ENCODE measurements around the gene PGM5. TPM values are rescaled to one million over a fixed set of nuclear protein-coding genes. Genes with fewer than 3 reads are reported as not detected.

The PGM5 gene
- polyA plus RNA-seq, 3 donors: 35.4 to 41.7 (median 35.6) TPM

- DNase-seq (ENCODE audit: extremely low read depth in 1 of 11, low read depth in 9 of 11, low spot score in 4 of 11): no peak
Measured at GRCh38 chr9:68473790-68474189, 117.4 kb downstream of the PGM5 start.

- no peak for DNase-seq (ENCODE audit: extremely low read depth in 1 of 11, low read depth in 9 of 11, low spot score in 4 of 11)
Measured at GRCh38 chr9:68476422-68476821, 120.0 kb downstream of the PGM5 start.

- DNase-seq (ENCODE audit: extremely low read depth in 1 of 11, low read depth in 9 of 11, low spot score in 4 of 11): no peak
Measured at GRCh38 chr9:68476847-68477246, 120.4 kb downstream of the PGM5 start.

- no peak for DNase-seq (ENCODE audit: extremely low read depth in 1 of 11, low read depth in 9 of 11, low spot score in 4 of 11)
Measured at GRCh38 chr9:68480807-68481206, 124.4 kb downstream of the PGM5 start.

GRCh38 chr9:68482548-68482947 is 126.1 kb downstream of the PGM5 start:
- DNase-seq (ENCODE audit: extremely low read depth in 1 of 11, low read depth in 9 of 11, low spot score in 4 of 11): peak in 1 of 11 donors; percentile 15

DNA sequence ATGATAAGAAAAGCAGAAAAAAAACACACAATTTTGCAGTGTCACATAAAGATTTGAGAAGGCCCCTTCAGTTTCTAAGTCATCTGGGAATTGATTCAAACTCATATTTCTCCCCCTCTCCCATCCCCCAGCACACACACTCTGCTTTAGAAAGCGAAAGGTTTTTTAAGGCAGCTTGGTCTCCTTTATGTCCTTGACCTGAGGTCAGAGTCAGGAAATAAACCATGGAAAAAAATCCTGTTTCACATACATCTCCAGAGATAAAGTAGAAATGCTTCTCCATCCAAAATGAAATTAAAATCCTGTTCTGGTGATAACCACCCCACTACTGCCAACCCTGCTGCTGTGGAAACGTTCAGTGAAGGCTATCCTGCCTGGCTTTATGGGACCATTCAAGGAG is 131.7 kb downstream of the PGM5 start:
- no peak for DNase-seq (ENCODE audit: extremely low read depth in 1 of 11, low read depth in 9 of 11, low spot score in 4 of 11)

DNA sequence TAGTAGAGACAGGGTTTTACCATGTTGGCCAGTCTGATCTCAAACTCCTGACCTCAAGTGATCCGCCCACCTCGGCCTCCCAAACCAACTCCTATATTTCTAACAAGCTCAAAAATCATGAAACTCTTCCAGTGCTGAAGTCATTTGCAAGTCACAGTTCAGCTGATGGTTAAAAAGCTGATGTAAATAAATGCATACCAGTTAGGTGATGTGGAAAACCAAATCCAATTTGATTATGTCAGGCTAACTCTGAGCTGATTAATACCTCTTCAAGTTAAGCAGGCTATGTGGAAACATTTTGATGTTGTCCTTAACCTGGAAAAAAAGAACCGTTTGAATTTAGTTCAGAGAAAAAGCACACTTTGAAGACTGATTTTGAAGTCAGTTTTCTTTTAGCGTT is 133.2 kb downstream of the PGM5 start:
- DNase-seq (ENCODE audit: extremely low read depth in 1 of 11, low read depth in 9 of 11, low spot score in 4 of 11): no peak

DNA sequence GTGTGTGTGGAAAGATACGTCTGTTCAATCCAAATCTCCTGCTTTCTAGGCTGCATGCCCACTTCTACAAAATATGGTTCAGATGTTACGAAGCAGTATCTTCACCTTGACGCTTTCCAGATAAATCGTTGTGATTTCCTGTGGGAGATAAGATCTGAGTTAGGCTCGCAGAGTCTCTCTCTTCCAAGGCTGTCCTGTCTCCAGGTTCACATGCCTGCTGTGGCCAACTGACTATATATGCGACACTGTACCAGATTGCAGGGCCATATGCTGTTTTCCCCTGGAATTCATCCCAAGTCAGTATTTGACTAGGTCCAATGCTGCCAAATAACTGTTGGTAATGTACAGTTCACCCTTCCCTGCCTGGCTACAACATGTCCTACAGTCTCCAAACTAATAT is 136.4 kb downstream of the PGM5 start:
- no peak for DNase-seq (ENCODE audit: extremely low read depth in 1 of 11, low read depth in 9 of 11, low spot score in 4 of 11)

DNA sequence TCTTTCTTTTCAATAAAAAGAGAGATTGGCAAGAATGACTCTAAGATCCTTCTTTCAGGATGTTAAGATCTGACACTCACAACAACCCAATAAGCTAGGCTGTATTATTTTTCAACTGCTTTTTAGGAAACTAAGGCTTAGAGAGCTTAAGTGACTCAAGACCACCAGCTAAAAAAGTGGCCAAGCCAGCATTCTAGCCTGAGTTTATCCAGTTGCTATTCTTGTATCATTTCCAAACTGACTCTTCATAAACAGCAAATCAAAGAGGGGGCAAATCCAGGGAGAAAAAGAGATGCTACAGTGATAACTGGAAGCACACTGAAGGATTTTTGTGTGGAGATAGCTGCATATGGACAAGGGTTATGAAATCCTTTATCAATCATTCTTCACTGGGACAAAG is 137.1 kb downstream of the PGM5 start:
- DNase-seq (ENCODE audit: extremely low read depth in 1 of 11, low read depth in 9 of 11, low spot score in 4 of 11): no peak

DNA sequence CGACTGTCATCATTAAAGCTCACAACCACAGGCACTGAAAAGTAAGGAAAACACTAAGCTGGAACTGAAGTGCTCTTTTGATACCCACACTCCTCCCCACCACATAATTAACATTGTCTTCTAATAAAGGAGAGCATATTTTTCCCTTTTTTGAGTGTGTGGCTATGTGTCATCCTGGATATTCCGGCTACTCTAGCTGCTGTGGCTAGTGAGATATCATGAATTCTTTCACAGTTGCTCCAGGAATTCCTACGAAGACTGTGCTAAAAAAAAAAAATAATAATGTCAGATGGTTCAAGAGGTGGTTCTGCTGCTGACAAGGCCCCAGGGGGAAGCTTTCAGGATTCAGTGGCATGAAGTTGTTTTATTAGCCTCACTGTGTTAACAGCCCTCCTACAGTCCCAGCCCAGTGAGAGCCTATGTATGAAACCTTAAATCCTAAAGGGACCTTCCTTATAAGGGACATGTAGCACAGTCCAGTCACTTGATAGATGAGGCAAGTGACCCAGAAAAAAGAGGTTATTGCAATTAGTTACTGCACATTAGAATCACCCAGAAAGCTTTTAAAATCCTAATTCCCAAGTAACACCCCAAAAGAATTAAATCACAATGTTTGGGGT is 137.7 kb downstream of the PGM5 start:
- no peak for DNase-seq (ENCODE audit: extremely low read depth in 1 of 11, low read depth in 9 of 11, low spot score in 4 of 11)

- no peak for DNase-seq (ENCODE audit: extremely low read depth in 1 of 11, low read depth in 9 of 11, low spot score in 4 of 11)
Measured at GRCh38 chr9:68495247-68495646, 138.8 kb downstream of the PGM5 start.

- DNase-seq (ENCODE audit: extremely low read depth in 1 of 11, low read depth in 9 of 11, low spot score in 4 of 11): no peak
Measured at GRCh38 chr9:68496356-68496755, 139.9 kb downstream of the PGM5 start.

GRCh38 chr9:68497629-68498028 is 141.2 kb downstream of the PGM5 start:
- no peak for DNase-seq (ENCODE audit: extremely low read depth in 1 of 11, low read depth in 9 of 11, low spot score in 4 of 11)

DNA sequence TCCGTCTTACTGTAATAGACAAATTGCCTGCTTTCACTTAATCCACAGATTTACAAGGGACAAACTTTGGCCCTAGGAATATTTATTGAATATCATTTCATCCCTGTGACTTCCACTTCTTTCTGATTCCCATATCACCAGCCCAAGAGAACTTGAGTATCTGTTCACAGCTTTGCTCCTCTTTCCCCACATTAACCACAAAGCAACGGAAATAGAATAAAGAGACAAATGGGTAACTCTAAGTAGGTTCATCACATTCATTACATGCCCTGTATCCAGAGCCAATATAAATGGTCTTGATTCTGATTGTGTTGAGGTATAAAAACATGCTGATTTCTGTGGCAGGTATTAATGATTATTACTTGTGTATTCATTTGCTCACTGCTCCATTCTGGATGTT is 142.4 kb downstream of the PGM5 start:
- no peak for DNase-seq (ENCODE audit: extremely low read depth in 1 of 11, low read depth in 9 of 11, low spot score in 4 of 11)

DNA sequence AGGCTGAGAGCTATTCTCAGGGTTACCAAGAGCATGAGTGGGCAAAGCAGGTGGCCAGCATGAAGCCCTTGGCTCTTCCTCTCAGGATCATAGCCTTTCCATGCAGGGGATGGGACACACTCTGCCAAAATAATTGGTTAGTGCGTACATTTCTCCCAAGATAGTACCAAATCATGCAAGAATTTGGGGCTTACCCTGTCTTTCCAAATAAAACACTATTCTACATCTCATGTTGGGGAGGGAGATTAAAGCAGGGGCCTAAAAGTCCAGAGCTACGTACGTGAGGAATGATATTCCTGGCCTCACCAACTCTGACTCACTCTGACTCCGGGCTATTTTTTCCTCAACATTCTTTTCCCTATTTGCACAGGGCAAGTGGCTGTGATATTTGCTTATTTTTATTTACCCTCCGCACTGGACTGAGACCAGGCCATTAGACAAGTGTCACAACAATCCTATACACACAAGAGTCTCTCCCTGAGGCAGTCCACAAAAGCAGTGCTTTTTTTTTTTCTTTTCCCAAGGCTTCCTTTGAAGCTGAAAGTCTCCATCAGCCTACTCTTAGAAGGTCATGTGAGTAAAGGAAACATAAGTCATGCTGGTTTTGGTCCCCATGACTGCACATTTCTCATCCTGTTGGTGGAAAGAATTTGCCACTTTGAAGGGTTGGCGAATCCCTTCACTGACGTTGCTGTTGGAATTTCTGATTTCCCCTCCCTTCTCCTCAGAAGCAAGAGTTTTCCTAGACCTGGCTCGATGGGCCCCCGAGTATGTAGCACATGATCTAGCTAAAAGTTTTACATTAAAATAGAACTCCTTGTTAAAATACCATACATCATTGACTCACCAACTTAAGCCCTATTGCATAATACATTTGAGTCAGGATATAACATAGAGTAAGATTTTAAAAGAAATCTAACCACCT is 144.3 kb downstream of the PGM5 start:
- DNase-seq (ENCODE audit: extremely low read depth in 1 of 11, low read depth in 9 of 11, low spot score in 4 of 11): no peak

DNA sequence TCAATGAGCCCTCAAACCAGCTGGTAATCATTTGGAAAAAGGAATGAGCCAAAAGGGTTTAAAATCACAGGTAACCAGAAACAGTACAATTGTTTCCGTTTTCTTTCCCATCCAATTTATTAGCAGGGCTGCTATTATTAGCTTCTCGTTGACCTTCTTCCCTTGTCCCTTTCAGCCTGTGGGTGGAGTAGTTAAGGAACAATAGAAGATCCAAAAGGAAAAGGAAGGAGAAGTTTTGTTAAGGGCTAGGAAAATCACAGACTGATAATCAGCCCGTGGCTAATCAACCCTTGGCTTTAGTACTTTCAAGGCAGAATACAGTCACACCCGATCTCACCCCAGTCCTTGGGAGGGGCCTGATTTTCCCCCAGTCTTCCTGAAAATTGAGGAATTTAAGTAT is 145.9 kb downstream of the PGM5 start:
- no peak for DNase-seq (ENCODE audit: extremely low read depth in 1 of 11, low read depth in 9 of 11, low spot score in 4 of 11)

DNA sequence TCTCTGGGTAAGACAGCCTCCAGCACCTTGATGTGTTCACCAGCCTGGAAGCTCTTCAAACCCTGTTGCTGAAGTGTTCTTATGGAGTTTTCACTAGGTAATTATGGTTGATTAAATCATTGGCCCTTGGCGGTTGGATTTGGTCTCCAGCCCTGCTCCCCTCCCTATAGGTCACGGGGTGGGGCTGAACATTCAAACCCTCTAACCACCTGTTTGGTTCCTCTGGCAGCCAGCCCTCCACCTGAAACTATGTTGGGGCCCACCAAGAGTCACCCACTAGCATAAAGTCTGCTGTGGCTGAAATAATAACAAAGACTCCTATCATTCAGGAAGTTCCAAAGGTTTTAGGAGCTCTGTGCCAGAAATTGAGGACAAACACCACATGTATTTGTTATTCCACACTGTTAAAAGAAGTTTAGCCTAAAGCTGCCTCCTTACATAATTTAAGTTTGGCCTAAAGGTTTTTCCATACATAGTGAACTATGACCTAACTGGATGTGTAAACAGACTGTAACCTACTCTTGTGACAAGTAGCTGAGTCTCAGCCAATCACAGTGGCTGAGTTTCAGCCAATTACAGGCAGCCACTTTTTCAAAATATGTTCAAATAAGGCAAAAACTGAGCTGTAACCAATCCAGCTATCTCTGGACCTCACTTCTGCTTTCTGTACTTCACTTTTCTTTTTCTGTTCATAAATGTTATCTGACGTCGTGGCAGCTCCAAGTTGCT is 149.4 kb downstream of the PGM5 start:
- peak in 1 of 11 donors; percentile 26 for DNase-seq (ENCODE audit: extremely low read depth in 1 of 11, low read depth in 9 of 11, low spot score in 4 of 11)

GRCh38 chr9:68506551-68506950 is 150.1 kb downstream of the PGM5 start:
- DNase-seq (ENCODE audit: extremely low read depth in 1 of 11, low read depth in 9 of 11, low spot score in 4 of 11): no peak

DNA sequence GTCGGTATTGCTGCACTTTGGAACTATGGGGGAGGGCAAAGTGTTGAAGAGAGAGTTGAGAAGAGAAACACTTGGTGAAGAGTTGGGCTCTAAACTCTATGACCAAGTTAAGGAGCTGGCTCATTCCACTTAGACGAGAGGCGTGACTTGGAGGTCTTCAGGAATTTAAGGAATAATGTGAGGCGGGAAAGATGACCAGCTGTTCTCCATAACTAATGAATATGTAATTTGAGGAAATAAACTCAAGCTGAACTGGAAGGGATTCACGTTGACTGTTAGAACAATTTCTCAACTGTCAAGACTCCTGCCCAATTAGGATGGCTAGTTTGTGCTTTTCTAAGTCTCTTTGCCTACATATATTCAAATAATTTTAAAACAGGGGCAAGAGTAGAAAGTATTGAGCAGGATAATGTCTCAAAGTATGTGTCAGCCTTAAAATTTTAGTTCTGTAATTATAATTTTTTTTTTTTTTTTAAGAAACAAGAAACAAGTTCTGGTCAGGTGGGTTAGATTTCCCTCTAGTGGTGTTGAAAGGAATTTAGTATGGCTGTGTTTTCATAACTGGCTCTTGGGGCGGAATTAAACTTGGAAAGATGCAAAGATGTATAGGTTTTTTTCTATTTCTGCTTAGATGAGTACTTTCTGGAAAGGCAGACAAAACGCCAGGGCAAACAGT is 150.9 kb downstream of the PGM5 start:
- DNase-seq (ENCODE audit: extremely low read depth in 1 of 11, low read depth in 9 of 11, low spot score in 4 of 11): peak in 7 of 11 donors; percentile 36 to 76 (median 48)

DNA sequence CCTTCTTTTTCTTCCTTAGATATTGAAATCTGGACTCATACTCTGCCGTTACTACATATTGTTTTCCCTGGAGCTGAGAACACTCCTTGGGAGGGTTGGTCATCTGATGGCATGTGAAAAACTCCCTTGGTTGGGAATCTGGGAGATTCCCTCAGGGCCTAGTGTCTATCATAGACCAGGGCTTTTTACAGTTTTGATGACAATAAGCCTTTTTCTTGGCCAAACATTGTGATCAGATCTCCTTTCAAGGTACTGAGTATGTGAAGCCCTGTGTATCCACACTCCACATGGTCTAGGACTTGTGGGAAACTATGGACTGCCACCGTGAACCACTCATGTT is 151.4 kb downstream of the PGM5 start:
- no peak for DNase-seq (ENCODE audit: extremely low read depth in 1 of 11, low read depth in 9 of 11, low spot score in 4 of 11)
